Peyer's patch (tissue), 4 donors: ENCODE measurements around the gene PXDN.

ENCODE experiments used
- CTCF ChIP-seq, 6 experiments: fragments of 450-650 bp in 4 of 6; fragments of 200-600 bp in 2 of 6; sonication (generic) in 1 of 6; IDR thresholded peaks; one replicate each; pipeline ENCODE4 v1.5.1; 2017 to 2019; ENCODE audit warnings: antibody characterized with exemption in 6 of 6, mild to moderate bottlenecking in 3 of 6, moderate library complexity in 1 of 6
- POLR2A ChIP-seq, 2 donors: fragments of 450-650 bp; IDR thresholded peaks; one replicate each; pipeline ENCODE4 v1.5.1; 2017; ENCODE audit warnings: antibody characterized with exemption in 2 of 2, mild to moderate bottlenecking in 2 of 2, moderate library complexity in 2 of 2

GRCh38 chr2:1600191-1601066, 143.9 kb downstream of the PXDN start:
- TF ChIP-seq CTCF (IDR thresholded peaks at IDR 0.05), result no peak
- TF ChIP-seq POLR2A (IDR thresholded peaks at IDR 0.05), result no peak
